WTC11 (cell line): ENCODE data around the gene RGN. TPM values are rescaled to one million over a fixed set of nuclear protein-coding genes. Genes with fewer than 3 reads are reported as not detected.

Experiments used
- ATAC-seq: fragments of 200-7000 bp; cut with Tn5 transposase; 2 replicates; pipeline ENCODE4 v1.10.0; 2021; ENCODE audit warnings: mild to moderate bottlenecking, moderate library complexity
- CTCF ChIA-PET: fragments of 300-600 bp; sonication (Branson Sonifier 250); formaldehyde crosslinking; loops from one replicate; lab custom pipeline; 2021; ENCODE audit warnings: antibody characterized with exemption; lab: Charles Lee
- POLR2A ChIA-PET: fragments of 350-600 bp; sonication (Branson Sonifier 250); formaldehyde crosslinking; loops from one replicate; lab custom pipeline; 2021; ENCODE audit warnings: antibody characterized with exemption; lab: Charles Lee
- DNase-seq: peaks from one replicate; pipeline ENCODE4 v3.0.0; 2021; ENCODE audit warnings: low spot score
- H3K27ac Mint-ChIP-seq: 2 replicates; pipeline ENCODE4 v1.8.0; 2021; ENCODE audit warnings: mixed read lengths
- H3K27me3 Mint-ChIP-seq: 2 replicates; pipeline ENCODE4 v1.8.0; 2021; ENCODE audit warnings: low read depth, mild to moderate bottlenecking, moderate library complexity, mixed read lengths
- H3K36me3 Mint-ChIP-seq: 2 replicates; pipeline ENCODE4 v1.8.0; 2021; ENCODE audit warnings: mixed read lengths
- H3K4me1 Mint-ChIP-seq: 2 replicates; pipeline ENCODE4 v1.8.0; 2022; ENCODE audit warnings: mixed read lengths
- H3K4me3 Mint-ChIP-seq: 2 replicates; pipeline ENCODE4 v1.8.0; 2021; ENCODE audit warnings: mild to moderate bottlenecking, moderate library complexity, mixed read lengths
- H3K9me3 Mint-ChIP-seq: 2 replicates; pipeline ENCODE4 v1.8.0; 2021; ENCODE audit warnings: mixed read lengths
- FOXJ3 ChIP-seq: sonication (generic); formaldehyde crosslinking; IDR thresholded peaks from 2 replicates; pipeline ENCODE4 v1.9.0; 2021; ENCODE audit warnings: missing genetic modification reagents, mild to moderate bottlenecking, borderline replicate concordance
- FOXP1 ChIP-seq: sonication (generic); formaldehyde crosslinking; IDR thresholded peaks from 2 replicates; pipeline ENCODE4 v1.8.0; 2022; ENCODE audit warnings: missing genetic modification reagents, mild to moderate bottlenecking, moderate library complexity, borderline replicate concordance
- MXD4 ChIP-seq: fragments of 250-450 bp; sonication (Bioruptor Pico); IDR thresholded peaks from 2 replicates; pipeline ENCODE4 v1.8.0; 2021; ENCODE audit warnings: mild to moderate bottlenecking, moderate library complexity, borderline replicate concordance
- PREB ChIP-seq: sonication (generic); formaldehyde crosslinking; IDR thresholded peaks from 2 replicates; pipeline ENCODE4 v1.8.1; 2022; ENCODE audit warnings: mild to moderate bottlenecking, missing genetic modification reagents, moderate library complexity, borderline replicate concordance
- TCF7 ChIP-seq: sonication (generic); formaldehyde crosslinking; IDR thresholded peaks from 2 replicates; pipeline ENCODE4 v1.8.0; 2022; ENCODE audit warnings: mild to moderate bottlenecking, low read depth, missing genetic modification reagents, moderate library complexity
- TEAD4 ChIP-seq: sonication (generic); formaldehyde crosslinking; IDR thresholded peaks from 2 replicates; pipeline ENCODE4 v1.8.0; 2022; ENCODE audit warnings: mild to moderate bottlenecking, missing genetic modification reagents
- TP53 ChIP-seq: sonication (generic); formaldehyde crosslinking; IDR thresholded peaks from 2 replicates; pipeline ENCODE4 v1.8.1; 2023; ENCODE audit warnings: mild to moderate bottlenecking, missing genetic modification reagents
- ZNF281 ChIP-seq: sonication (generic); formaldehyde crosslinking; IDR thresholded peaks from 2 replicates; pipeline ENCODE4 v1.8.0; 2023; ENCODE audit warnings: mild to moderate bottlenecking, missing genetic modification reagents
- ZNF416 ChIP-seq: fragments of 250-450 bp; sonication (Bioruptor Pico); IDR thresholded peaks from 2 replicates; pipeline ENCODE4 v1.9.0; 2021; ENCODE audit warnings: mild to moderate bottlenecking, inconsistent platforms
- total RNA-seq: library from RNA; stranded (reverse); gene quantifications from 3 replicates; pipeline ENCODE4 v1.2.3, GENCODE V29; 2021
- TF ChIP-seq, protein P1 (sequence below): sonication (generic); formaldehyde crosslinking; IDR thresholded peaks from 2 replicates; pipeline ENCODE4 v1.8.0; 2022; ENCODE audit warnings: missing genetic modification reagents
- TF ChIP-seq, protein P2 (sequence below): sonication (generic); formaldehyde crosslinking; IDR thresholded peaks from 2 replicates; pipeline ENCODE4 v1.8.1; 2022; ENCODE audit warnings: low read depth, mild to moderate bottlenecking, moderate library complexity, missing genetic modification reagents, borderline replicate concordance
- TF ChIP-seq, protein P3 (sequence below): sonication (generic); formaldehyde crosslinking; IDR thresholded peaks from 2 replicates; pipeline ENCODE4 v1.8.1; 2023; ENCODE audit warnings: mild to moderate bottlenecking, missing genetic modification reagents, moderate library complexity

RGN gene
- total RNA-seq, 1 experiment from 2014 or later, result 2.7 TPM

GRCh38 chrX:47060708-47061107 is 17.5 kb upstream of the RGN start:
- ATAC-seq, result no peak
- ChIA-PET POLR2A (no interaction called here), CTCF (no interaction called here)

More at GRCh38 chrX:47060708-47061107, 17.5 kb upstream of the RGN start:
- TF ChIP-seq, protein P1, sequence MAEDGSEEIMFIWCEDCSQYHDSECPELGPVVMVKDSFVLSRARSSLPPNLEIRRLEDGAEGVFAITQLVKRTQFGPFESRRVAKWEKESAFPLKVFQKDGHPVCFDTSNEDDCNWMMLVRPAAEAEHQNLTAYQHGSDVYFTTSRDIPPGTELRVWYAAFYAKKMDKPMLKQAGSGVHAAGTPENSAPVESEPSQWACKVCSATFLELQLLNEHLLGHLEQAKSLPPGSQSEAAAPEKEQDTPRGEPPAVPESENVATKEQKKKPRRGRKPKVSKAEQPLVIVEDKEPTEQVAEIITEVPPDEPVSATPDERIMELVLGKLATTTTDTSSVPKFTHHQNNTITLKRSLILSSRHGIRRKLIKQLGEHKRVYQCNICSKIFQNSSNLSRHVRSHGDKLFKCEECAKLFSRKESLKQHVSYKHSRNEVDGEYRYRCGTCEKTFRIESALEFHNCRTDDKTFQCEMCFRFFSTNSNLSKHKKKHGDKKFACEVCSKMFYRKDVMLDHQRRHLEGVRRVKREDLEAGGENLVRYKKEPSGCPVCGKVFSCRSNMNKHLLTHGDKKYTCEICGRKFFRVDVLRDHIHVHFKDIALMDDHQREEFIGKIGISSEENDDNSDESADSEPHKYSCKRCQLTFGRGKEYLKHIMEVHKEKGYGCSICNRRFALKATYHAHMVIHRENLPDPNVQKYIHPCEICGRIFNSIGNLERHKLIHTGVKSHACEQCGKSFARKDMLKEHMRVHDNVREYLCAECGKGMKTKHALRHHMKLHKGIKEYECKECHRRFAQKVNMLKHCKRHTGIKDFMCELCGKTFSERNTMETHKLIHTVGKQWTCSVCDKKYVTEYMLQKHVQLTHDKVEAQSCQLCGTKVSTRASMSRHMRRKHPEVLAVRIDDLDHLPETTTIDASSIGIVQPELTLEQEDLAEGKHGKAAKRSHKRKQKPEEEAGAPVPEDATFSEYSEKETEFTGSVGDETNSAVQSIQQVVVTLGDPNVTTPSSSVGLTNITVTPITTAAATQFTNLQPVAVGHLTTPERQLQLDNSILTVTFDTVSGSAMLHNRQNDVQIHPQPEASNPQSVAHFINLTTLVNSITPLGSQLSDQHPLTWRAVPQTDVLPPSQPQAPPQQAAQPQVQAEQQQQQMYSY (CRISPR knock-in tag), result no peak
- no peak for TF ChIP-seq ZNF416
- TF ChIP-seq TEAD4 (CRISPR knock-in tag), result no peak
- no peak for TF ChIP-seq TP53 (CRISPR knock-in tag)
- TF ChIP-seq PREB (CRISPR knock-in tag), result no peak
- TF ChIP-seq, protein P2, sequence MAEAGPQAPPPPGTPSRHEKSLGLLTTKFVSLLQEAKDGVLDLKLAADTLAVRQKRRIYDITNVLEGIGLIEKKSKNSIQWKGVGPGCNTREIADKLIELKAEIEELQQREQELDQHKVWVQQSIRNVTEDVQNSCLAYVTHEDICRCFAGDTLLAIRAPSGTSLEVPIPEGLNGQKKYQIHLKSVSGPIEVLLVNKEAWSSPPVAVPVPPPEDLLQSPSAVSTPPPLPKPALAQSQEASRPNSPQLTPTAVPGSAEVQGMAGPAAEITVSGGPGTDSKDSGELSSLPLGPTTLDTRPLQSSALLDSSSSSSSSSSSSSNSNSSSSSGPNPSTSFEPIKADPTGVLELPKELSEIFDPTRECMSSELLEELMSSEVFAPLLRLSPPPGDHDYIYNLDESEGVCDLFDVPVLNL, result no peak
- TF ChIP-seq ZNF281, result no peak
- no peak for TF ChIP-seq MXD4 (CRISPR knock-in tag)
- no peak for TF ChIP-seq FOXP1 (CRISPR knock-in tag)
- TF ChIP-seq, protein P3, sequence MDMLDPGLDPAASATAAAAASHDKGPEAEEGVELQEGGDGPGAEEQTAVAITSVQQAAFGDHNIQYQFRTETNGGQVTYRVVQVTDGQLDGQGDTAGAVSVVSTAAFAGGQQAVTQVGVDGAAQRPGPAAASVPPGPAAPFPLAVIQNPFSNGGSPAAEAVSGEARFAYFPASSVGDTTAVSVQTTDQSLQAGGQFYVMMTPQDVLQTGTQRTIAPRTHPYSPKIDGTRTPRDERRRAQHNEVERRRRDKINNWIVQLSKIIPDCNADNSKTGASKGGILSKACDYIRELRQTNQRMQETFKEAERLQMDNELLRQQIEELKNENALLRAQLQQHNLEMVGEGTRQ (CRISPR knock-in tag), result no peak
- no peak for TF ChIP-seq FOXJ3 (CRISPR knock-in tag)
- no peak for TF ChIP-seq TCF7 (CRISPR knock-in tag)
- Mint-ChIP-seq H3K36me3 (0 out of 2 replicates have a peak, but pooled peaks cover 4% of the 10 kb centered on the region), H3K4me3 (no peak overlapping the region), H3K27me3 (no peaks in the 10 kb centered on the region), H3K27ac (no peak overlapping the region), H3K9me3 (no peaks in the 10 kb centered on the region), H3K4me1 (no peaks in the 10 kb centered on the region)
- DNase-seq, result no peak
